GM13976 (cell line): ENCODE results near the gene RAB11FIP3.

Experiments used
- DNase-seq: peaks from one replicate; pipeline ENCODE4 v3.0.0; 2012; ENCODE audit warnings: low spot score
- CTCF ChIP-seq: IDR thresholded peaks from 2 replicates; pipeline ENCODE4 v1.5.1; 2012; ENCODE audit warnings: borderline replicate concordance, mild to moderate bottlenecking; ENCODE audit not compliant: insufficient read depth; ENCODE audit errors: extremely low read depth, missing control alignments, control extremely low read depth
- in situ Hi-C: fragments of 300-500 bp; cut with MboI; formaldehyde crosslinking; loops from one replicate; pipeline ENCODE4 v1.12.0; 2022; ENCODE audit warnings: low sequenced_read_pairs, mixed read lengths, inconsistent platforms; ENCODE audit not compliant: unreplicated experiment

The RAB11FIP3 gene

GRCh38 chr16:537415-538335, 112.2 kb downstream of the RAB11FIP3 start:
- DNase-seq: no peak
- in situ Hi-C loops: no loop called here
- TF ChIP-seq CTCF: no peak

- DNase-seq: no peak
- in situ Hi-C loops: no loop called here
- TF ChIP-seq CTCF: no peak
Measured at GRCh38 chr16:539901-540530, 114.6 kb downstream of the RAB11FIP3 start.

- in situ Hi-C loops: no loop called here
- TF ChIP-seq CTCF: no peak
- DNase-seq: no peak
Measured at GRCh38 chr16:540645-541340, 115.3 kb downstream of the RAB11FIP3 start.

- in situ Hi-C loops: no loop called here
- TF ChIP-seq CTCF: no peak
- no peak for DNase-seq
Measured at GRCh38 chr16:543301-544164, 118.1 kb downstream of the RAB11FIP3 start.

- in situ Hi-C loops: no loop called here
Measured at GRCh38 chr16:544517-544916, 119.1 kb downstream of the RAB11FIP3 start.

More at GRCh38 chr16:544517-544916, 119.1 kb downstream of the RAB11FIP3 start:
- no peak for TF ChIP-seq CTCF
- no peak for DNase-seq
